Activated T-cell treated with anti-CD3 and anti-CD28 coated beads for 48 hours (primary cell): ENCODE data around the gene MAPKAP1.

Experiments
- DNase-seq: peaks from one replicate; pipeline ENCODE4 v3.0.0-alpha.2; 2020; ENCODE audit warnings: low read depth

Gene MAPKAP1

DNA sequence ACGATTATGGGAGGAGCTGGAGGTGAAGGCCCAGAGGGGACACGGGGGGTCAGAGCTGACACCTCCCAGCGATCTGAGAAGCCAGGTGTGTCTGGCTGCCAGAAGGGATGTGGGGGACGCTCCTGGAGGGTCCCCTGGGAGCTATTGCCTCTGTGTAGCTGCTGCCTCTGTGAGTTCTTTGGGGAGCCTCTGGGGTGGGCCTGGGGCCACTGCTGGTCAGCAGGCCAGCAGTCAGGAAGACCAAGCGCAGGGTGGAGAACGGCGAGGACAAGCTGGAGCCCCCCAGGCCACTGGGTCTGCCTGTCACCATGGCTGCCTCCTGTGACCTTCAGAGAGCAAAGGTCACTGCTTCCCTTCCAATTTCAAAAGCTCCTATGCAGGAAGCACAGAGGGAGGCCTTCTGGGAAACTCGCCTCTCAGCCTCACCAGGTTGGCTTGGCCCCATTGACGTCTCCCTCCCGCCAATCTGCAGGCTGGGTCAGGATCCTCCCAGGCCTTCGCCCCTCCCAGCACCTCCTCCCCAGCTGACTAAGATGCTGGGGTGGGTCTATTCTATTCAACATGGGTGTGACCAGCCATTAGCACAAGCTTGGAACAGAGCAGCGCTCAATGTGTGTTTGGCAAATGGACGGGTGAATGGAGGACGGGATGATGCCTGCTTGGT lies 319.0 kb downstream of the MAPKAP1 start:
- no peak for DNase-seq
